NCI-H146 (cell line): ENCODE results near the gene CD24.

Source experiments
- DNase-seq: peaks from one replicate; lab custom pipeline; 2025; lab: John Stamatoyannopoulos, UW

CD24 gene

GRCh38 chr6:106967936-106968555 lies 6.5 kb downstream of the CD24 start:
- no peak for DNase-seq

DNA sequence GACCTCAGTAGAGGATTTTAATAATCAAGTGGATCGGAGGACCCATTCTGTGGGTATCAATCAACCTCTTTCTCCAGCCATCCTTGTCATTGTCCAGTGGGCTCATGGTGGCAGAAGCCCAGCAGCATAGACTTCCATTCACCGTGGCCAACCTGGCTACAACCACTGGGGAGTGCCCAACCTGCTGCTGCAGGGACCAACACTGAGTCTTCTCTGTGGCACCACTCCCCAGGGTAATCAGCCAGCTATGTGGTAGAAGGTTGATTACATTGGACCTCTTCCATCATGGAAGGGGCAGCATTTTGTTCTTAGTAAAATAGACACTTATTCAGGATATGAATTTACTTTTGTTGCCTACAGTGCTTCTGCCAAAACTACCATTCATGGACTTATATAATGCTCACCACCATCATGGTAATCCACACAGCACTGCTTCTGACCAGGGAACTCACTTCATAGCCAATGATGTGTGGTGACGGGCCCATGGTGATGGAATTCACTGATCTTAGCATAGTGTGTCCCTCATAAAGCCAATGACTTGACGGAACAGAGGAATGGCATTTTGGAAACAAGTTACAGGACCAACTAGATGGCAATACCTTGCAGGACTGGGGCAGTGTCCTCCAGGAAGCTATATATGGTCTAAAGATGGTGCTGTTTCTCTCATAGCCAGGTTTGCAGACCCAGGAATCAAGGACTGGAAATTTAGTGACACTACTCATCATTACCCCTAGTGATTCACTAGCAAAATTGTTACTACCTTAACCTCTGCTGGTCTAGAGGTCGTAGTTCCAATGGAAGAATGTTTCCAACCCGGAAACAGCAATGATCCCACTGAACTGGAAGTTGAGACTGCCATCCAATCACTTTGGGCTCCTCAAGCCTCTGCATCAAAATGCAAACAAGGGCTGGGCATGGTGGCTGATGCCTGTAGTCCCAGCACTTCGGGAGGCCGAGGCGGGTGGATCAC lies 7.6 kb downstream of the CD24 start:
- DNase-seq, result no peak

GRCh38 chr6:106966229-106966628 lies 8.3 kb downstream of the CD24 start:
- no peak for DNase-seq

DNA sequence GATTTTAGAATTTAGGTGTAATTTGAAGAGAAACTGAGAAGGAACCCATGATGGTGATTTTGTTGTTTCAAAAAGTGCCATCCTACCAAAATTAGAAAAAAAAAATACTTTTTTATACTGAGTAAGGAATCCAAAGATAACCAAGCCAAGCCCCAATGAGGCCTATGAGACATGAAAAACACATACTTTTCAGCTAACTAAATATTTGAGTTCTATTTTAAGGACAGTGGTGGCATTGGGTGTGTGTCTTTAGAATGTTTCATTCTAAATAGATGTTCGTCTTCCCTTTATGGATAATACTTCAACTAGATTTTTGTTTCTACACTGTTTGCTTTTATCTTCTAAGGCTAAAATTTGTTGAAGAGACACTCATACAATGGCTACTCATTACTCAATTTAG lies 9.6 kb downstream of the CD24 start:
- DNase-seq, result no peak

DNA sequence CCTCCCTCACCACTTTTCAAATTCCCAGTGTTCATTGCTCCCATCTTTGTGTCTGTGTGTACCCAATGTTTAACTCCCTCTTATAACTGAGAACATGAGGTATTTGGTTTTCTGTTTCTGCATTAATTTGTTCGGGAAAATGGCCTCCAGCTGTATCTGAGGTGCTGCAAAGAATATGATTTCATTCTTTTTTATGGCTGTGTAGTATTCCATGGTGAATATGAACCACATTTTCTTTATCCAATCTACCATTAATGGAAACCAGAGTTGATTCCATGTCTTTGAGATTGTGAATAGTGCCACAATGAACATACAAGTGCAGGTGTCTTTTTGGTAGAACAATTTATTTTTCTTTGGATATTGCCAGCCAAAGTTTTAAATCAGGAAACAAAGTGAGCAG lies 10.4 kb downstream of the CD24 start:
- no peak for DNase-seq

GRCh38 chr6:106963544-106963943 lies 11.0 kb downstream of the CD24 start:
- DNase-seq, result no peak

GRCh38 chr6:106961801-106962200 lies 12.7 kb downstream of the CD24 start:
- DNase-seq, result no peak

DNA sequence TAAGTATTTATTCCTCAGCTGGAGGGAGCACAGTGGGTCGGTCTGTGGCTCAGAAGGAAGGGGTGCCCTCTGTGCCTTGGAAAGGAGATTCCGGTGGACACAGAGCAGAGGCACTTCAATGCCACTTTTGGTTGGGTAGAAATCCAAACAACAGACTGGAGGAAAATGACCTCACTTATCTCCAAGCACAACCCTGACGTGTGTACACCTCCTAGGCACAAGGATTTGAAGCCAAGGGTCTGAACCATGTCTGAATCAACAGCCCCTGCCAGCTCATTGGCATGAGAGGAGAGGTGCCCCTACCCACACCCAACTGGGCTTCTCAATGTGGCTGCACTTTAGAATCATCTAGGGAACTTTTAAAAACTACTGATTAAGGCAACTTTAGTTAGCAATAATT lies 13.4 kb downstream of the CD24 start:
- no peak for DNase-seq

GRCh38 chr6:106959985-106960384 lies 14.5 kb downstream of the CD24 start:
- DNase-seq, result no peak

GRCh38 chr6:106939848-106940247 lies 34.7 kb downstream of the CD24 start:
- peak; percentile 81 for DNase-seq

GRCh38 chr6:106939208-106939607 lies 35.3 kb downstream of the CD24 start:
- DNase-seq, result peak; percentile 92

GRCh38 chr6:106927531-106928398 lies 46.8 kb downstream of the CD24 start:
- peak; percentile 26 for DNase-seq

- no peak for DNase-seq
These were observed 48.6 kb downstream of the CD24 start for GRCh38 chr6:106925948-106926347.

GRCh38 chr6:106924694-106925523 lies 49.6 kb downstream of the CD24 start:
- DNase-seq, result no peak

GRCh38 chr6:106922626-106923025 lies 51.9 kb downstream of the CD24 start:
- no peak for DNase-seq
